NCI-H446 treated with DMSO at 0.1 percent for 48 hours (cell line): ENCODE results near the gene THAP3.
"Not testable (repeated sequence)": the region's sequence is repeated elsewhere in the genome, so short reads cannot be mapped to it uniquely, and the experiment has no call there.

Experiments
- DNase-seq: peaks from one replicate; lab custom pipeline; 2025; lab: John Stamatoyannopoulos, UW

The THAP3 gene

GRCh38 chr1:6635161-6635909, 10.7 kb downstream of the THAP3 start:
- DNase-seq: no peak

- DNase-seq: no peak
These were observed 11.5 kb downstream of the THAP3 start for GRCh38 chr1:6635910-6636760.

GRCh38 chr1:6636778-6637177, 12.1 kb downstream of the THAP3 start:
- DNase-seq: not testable (repeated sequence)

- DNase-seq: no peak
These were observed 13.1 kb downstream of the THAP3 start for GRCh38 chr1:6637770-6638169.

GRCh38 chr1:6638226-6638625, 13.6 kb downstream of the THAP3 start:
- DNase-seq: no peak

- DNase-seq: not testable (repeated sequence)
These were observed 16.2 kb downstream of the THAP3 start for GRCh38 chr1:6640867-6641266.

- no peak for DNase-seq
These were observed 20.4 kb downstream of the THAP3 start for GRCh38 chr1:6645018-6645417.

- no peak for DNase-seq
These were observed 22.0 kb downstream of the THAP3 start for GRCh38 chr1:6646499-6647148.

- no peak for DNase-seq
These were observed 23.9 kb downstream of the THAP3 start for GRCh38 chr1:6648556-6648955.

- no peak for DNase-seq
These were observed 27.2 kb downstream of the THAP3 start for GRCh38 chr1:6651909-6652308.

GRCh38 chr1:6652986-6653385, 28.3 kb downstream of the THAP3 start:
- no peak for DNase-seq

GRCh38 chr1:6653436-6654290, 29.0 kb downstream of the THAP3 start:
- DNase-seq: no peak

GRCh38 chr1:6657138-6657537, 32.5 kb downstream of the THAP3 start:
- DNase-seq: no peak

GRCh38 chr1:6658359-6659060, 33.8 kb downstream of the THAP3 start:
- no peak for DNase-seq

- DNase-seq: no peak
These were observed 35.9 kb downstream of the THAP3 start for GRCh38 chr1:6660415-6661049.

GRCh38 chr1:6662468-6662867, 37.8 kb downstream of the THAP3 start:
- DNase-seq: not testable (repeated sequence)

- no peak for DNase-seq
These were observed 42.0 kb downstream of the THAP3 start for GRCh38 chr1:6666696-6667095.

GRCh38 chr1:6667139-6667538, 42.5 kb downstream of the THAP3 start:
- no peak for DNase-seq

GRCh38 chr1:6668503-6668902, 43.8 kb downstream of the THAP3 start:
- DNase-seq: no peak

- no peak for DNase-seq
These were observed 47.9 kb downstream of the THAP3 start for GRCh38 chr1:6672558-6672957.
